ENCODE data around the gene MIA2.
A peak's percentile ranks its signal among the peaks of the same experiment; 100 is the strongest.
"Not testable (repeated sequence)": the region's sequence is repeated elsewhere in the genome, so short reads cannot be mapped to it uniquely, and the experiment has no call there.

MIA2 gene

DNA sequence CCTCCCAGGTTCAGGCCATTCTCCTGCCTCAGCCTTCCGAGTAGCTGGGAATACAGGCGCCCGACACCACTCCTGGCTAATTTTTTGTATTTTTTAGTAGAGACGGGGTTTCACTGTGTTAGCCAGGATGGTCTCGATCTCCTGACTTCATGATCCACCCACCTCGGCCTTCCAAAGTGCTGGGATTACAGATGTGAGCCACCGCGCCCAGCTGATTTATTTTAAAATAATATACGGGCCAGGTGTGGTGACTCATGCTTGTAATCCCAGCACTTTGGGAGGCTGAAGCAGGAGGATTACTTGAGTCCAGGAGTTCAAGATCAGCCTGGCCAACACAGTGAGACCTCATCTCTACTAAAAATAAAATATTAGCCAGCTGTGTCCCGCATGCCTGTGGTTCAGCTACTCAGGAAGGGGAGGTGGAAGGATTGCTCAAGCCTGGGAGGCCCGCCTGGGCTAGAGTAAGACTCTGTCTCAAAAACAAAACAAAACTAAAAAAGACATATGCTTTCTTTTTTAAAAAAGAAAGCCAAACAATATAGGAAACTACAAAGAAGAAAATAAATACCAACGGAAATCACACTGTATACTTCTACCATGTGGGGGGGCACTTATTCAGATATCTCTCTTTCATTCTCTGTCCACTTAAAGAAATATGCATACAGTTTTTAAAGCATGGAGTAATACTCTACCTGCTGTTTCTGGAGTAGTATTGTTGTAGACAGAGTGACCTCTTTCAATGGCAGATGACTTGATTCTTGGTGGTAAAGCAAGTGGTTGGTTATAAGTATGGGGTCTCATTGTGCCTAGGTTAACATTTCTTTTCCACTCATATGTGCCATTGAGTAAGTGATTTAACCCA, 930 bp upstream of the MIA2 start:
- no peak for DNase-seq

DNA sequence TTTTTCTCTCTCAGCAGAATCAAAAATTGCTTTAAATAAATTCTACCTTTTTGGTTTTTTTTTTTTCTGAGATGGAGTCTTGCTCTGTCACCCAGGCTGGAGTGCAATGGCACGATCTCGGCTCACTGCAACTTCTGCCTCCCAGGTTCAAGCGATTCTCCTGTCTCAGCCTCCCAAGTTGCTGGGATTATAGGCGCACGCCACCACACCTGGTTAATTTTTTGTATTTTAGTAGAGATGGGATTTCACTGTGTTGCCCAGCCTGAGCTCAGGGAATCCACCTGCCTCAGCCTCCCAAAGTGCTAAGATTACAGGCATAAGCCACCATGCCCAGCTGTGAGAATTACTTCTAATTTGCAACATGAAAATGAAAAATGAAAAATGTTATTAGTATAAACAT, 1.3 kb downstream of the MIA2 start:
- DNase-seq, result not testable (repeated sequence)

DNA sequence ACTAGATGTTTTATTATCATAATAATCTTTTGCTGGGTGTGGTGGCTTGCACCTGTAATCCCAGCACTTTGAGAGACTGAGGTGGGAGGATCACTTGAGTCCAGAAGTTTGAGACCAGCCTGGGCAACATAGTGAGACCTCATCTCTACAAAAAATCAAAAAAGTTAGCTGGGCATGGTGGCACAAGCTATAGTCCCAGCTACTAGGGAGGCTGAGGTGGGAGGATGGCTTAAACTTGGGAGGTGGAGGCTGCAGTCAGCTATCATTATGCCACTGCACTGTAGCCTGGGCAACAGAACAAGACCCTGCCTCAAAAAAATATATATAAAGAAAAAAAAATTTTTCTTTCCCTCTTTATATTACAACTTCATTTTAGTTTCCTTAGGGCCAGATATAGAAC, 1.8 kb downstream of the MIA2 start:
- not testable (repeated sequence) for DNase-seq

DNA sequence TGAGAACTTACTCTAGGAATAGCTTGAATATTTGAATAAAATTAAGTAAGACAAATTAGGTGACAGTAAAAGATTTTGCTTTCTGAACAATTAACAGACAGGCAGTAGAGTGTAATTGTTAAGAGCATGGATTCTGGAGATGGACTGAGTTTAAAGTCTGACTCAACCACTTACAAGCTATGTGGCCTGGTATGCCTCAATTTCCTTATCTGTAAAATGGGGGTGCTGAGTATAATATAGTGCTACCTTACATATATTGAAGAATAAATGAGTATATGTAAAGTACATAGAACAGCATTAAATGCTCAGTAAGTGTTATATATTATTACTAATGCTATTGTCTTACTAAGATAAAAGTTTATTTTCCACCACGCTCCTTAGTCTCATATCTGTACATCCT, 7.1 kb downstream of the MIA2 start:
- DNase-seq, result no peak

DNA sequence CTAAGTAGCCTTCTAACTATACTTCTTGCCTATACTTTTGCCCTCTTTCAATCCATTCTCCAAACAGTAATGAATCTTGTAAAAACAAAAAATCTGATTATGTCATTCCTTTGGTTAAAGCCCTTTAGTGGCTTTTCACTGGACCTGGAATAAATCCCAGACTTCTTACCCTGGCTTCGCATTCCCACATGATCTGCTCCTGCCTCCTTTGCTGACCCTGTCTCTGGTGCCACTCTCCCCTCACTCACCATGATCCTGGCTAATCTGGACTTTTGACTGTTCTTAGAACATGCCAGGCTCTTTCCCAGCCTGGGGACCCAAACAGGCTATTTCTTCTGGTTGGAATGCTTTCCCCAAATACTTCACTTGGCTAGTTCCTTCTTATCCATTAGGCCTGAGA, 7.9 kb downstream of the MIA2 start:
- no peak for DNase-seq

DNA sequence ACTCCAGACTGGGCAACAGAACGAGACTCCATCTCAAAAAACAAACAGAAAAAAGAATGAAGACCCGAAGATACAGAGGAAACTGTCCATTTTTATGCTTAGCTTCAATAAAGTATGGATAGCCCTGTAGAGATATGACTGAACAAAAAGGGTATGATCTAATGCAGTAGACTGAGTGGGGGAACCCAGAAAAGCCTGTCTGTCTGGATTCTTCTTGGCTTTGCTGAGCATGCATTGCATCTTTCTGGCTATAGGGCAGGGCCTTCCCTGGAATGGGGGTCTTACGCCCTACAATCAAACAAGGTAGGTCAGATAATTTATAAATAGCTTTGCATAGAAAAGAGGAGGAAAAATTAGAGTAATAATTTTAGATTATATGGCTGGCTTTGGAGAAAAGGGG, 10.1 kb downstream of the MIA2 start:
- no peak for DNase-seq

DNA sequence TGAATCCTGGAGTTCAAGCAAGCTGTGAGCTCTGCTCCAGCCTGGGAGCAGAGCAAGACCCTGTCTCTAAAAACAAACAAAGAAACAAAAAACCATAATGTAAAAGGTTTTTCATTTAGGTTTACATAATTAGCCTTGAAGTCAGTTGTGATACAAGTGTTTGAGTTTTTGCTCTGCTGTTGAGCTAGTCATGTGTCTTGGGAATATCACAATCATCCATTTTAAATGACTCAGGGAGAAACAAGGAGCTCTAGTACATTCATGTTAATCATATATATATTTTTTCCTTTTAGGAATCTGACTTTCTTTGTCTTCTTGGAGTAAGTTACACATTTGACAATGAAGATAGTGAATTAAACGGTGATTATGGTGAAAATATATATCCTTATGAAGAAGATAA, 12.9 kb downstream of the MIA2 start:
- no peak for DNase-seq

DNA sequence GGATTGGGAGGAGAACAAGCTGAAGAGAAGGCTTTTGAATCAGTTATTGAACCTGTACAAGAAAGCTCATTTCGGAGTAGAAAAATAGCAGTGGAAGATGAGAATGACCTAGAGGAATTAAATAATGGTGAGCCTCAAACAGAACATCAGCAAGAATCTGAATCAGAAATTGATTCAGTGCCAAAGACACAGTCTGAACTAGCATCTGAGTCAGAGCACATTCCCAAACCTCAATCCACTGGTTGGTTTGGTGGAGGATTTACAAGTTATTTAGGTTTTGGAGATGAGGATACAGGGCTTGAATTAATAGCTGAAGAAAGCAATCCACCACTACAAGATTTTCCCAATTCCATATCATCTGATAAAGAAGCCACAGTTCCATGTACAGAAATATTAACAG, 13.5 kb downstream of the MIA2 start:
- no peak for DNase-seq

DNA sequence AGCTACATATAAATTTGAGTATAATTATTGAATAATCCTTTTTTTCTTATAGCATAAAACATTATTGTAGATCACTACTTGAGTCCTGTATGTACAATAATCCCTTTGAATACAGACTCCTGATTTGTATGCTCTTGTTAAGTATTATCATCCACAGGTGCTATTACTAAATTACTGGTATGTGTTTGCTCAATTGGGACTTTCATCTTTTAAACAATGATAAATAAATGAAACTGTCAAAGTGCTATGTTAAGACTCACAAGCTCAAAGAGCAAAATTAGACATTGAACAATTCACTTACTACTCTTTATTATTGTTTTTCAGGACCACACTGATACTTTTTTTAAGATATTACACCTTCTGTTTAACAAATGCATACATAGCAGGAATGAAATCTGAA, 17.8 kb downstream of the MIA2 start:
- DNase-seq, result no peak

DNA sequence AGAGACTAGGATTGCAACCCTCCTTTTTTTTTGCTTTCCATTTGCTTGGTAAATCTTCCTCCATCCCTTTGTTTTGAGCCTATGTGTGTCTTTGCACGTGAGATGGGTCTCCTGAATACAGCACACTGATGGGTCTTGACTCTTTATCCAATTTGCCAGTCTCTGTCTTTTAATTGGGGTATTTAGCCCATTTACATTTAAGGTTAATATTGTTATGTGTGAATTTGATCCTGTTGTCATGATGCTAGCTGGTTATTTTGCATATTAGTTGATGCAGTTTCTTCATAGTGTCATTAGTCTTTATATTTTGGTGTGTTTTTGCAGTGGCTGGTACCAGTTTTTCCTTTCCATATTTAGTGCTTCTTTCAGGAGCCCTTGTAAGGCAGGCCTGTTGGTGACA, 23.7 kb downstream of the MIA2 start:
- not testable (repeated sequence) for DNase-seq

DNA sequence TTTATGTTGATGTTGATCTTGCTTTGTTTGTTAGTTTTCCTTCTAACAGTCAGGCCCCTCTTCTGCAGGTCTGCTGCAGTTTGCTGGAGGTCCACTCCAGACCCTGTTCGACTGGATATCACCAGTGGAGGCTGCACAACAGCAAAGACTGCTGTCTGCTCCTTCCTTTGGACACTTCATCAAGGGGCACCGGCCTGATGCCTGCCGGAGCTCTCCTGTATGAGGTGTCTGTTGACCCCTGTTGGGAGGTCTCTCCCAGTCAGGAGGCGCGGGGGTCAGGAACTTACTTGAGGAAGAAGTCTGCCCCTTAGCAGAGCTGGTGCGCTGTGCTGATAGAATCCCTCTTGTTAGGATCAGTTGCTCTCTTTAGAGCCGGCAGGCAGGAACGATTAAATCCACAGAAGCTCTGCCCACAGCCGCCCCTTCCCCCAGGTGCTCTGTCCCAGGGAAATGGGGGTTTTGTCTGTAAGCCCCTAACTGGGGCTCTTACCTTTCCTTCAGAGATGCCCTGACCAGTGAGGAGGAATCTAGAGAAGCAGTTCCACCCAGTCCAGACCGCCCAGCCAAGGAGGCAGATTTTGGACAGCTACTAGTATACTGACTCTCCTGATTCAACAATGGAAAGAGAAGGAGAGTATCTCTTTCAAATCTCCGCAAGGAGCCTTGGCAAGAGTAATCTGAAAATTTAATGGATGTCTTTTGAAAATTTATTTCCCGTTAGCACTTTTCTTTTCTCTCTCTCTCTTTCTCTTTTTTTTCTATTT, 25.2 kb downstream of the MIA2 start:
- no peak for DNase-seq

DNA sequence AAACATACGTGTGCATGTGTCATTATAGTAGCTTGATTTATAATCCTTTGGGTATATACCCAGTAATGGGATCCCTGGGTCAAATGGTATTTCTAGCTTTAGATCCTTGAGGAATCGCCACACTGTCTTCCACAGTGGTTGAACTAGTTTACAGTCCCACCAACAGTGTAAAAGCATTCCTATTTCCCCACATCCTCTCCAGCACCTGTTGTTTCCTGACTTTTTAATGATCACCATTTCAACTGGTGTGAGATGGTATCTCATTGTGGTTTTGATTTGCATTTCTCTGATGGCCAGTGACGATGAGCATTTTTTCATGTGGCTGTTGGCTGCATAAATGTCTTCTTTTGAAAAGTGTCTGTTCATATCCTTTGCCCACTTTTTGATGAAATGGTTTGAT, 26.4 kb downstream of the MIA2 start:
- DNase-seq, result not testable (repeated sequence)

DNA sequence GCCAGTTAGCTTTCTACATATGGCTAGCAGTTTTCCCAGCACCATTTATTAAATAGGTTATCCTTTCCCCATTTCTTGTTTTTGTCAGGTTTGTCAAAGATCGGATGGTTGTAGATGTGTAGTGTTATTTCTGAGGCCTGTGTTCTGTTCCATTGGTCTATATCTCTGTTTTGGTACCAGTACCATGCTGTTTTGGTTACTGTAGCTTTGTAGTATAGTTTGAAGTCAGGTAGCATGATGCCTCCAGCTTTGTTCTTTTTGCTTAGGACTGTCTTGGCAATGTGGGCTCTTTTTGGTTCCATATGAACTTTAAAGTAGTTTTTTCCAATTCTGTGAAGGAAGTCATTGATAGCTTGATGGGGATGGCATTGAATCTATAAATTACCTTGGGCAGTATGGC, 28.5 kb downstream of the MIA2 start:
- not testable (repeated sequence) for DNase-seq

DNA sequence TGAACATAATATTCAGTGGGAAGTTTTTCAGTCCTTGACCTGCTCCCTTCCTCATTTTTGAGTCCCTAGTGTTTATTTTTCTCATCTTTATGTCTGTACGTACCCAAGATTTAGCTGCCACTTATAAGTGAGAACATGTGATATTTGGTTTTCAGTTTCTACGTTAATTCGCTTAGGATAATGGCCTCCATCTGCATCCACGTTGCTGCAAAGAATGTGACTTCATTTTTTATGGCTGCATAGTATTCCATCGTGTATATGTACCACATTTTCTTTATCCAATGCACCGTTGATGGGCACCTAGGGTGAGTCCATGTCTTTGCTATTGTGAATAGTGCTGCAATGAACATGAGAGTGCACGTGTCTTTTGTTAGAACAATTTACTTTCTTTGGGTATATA, 30.3 kb downstream of the MIA2 start:
- DNase-seq, result no peak

DNA sequence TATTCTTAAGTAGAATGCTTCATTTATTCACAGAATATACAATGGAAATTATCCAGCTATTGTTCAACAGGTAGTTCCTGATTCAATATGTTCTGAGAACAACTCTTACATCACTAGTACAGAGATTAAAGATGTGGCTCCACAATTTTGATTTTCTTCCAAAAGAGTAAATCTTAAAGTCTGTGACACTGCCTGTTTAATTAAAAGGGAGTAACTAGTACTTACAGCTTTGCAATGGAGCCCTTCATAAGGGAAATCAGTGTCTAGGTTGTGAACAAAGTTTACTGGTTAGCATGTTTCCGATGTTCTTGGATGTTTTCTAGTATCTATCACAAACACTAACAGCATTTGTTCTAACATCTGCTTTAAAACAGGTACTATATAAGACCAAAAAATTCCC, 30.8 kb downstream of the MIA2 start:
- no peak for DNase-seq

DNA sequence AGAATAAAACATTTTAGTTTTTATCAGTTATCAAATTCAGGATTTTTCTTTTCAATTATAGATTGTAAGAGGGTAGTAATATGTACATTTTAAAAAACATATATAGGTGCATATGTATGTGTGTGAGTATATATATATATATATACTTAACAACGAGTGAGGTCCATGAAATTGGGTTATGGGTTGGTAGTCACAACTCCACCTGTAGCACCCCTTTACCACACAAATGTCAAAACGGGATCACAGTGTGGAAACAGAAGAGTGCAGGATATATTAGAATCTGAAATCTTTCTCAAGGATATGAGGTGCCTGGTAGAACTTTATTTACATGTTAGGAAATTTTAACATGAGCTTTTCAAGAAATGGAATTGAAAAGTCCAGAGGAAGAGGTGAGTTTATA, 31.3 kb downstream of the MIA2 start:
- DNase-seq, result peak; percentile 3

DNA sequence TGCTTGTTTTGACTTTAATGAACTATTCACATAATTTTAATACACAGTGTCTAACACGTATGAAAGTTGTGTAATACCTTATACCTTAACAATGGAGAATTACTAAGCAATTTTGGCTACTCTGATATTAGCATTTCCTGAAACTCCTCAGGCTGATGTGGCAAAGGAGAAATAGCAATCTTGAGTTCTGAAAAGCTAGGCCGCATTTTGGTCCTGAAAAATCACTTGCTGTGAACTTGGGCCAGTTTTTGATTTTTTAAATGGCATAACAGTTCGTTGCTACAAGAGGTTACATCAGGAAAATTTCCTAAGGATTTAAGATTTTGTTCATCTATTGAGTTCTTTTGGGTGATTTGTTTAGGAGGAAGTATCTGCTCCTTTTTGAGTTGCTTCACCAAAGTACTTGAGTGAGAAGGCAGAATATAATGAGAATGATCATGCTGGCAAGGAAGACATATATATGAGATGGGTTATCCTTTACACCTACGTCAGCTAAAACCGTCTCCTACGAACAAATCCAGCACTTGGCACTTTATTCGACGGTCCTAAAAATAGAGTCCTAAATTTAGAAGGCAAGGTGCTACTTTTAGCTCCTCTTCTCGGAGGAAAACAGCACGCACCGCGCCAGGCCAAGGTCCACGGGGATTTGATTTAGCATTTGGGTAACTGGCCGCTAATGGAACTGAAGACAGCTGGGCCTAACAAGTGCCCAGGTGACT, 32.2 kb downstream of the MIA2 start:
- no peak for DNase-seq

DNA sequence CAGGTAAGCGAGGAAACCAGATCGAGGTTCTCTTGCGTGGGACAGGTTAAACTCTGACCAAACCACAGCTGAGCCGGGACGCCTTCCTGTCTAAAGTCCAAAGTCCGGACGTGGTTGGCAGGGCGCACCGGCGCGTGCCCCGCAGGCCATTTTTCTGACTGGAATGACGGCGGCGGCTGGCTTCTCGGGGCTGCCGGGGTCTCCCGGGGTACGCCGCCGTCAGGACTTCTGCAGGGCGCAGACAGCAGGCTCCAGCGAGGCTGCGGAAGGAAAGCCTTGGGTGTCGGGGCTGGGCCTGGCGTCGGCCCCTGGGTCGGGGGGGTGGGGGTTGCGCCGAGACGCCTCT, 32.8 kb downstream of the MIA2 start:
- peak; percentile 73 for DNase-seq

DNA sequence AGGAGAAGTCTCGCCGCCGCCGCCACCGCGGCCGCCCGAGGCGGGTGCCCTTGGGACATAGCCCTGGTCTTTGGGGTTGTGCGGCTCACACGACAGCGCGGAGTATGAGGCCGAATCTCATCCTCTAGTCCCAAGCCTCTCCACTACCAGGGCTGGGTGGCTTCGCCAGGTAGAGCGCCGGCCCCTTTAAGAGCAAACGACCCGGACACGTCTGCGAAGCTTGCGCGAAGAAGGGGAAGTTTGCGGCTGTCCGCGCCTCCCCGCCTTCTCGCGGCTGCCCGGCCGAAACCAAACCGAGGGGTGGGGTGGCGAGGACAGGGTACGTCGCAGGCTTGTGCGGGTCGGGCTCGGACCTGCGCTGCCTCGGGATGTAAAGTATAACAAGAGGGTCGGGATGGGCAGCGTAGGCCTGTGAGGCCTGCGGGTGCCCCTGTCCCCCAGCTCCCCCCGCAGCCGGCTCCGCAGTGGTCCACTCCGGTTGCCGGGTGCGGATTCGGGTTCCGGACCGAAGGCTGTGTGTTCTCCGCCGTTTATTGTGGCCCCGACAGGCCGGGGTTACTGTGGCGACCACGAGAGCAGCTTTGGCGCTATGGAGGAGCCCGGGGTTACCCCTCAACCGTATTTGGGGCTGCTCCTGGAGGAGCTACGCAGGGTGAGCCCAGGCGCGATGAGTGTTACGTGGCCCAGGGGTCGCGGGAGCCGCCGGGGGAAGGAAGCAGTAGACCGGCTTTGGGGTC, 33.3 kb downstream of the MIA2 start:
- DNase-seq, result peak; percentile 83

DNA sequence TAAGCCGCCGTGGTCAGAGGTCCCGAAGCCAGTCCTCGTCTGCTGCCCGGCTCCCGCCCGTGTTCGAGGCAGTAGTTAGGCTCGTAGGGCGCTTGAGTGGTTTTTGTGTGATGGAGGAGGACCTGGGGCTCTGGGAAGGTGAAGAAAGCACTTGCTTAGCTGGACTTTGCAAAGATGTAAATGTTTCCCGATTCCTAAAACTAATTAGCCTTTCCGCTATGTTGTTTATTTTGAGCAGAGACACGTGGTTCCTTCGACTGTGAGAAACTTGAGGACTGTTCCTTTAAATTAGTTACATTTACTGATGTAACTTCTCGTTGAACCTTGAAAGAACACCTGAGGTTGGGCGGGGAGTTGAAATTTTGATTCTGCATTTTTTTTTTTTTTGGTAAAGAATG, 33.9 kb downstream of the MIA2 start:
- no peak for DNase-seq

DNA sequence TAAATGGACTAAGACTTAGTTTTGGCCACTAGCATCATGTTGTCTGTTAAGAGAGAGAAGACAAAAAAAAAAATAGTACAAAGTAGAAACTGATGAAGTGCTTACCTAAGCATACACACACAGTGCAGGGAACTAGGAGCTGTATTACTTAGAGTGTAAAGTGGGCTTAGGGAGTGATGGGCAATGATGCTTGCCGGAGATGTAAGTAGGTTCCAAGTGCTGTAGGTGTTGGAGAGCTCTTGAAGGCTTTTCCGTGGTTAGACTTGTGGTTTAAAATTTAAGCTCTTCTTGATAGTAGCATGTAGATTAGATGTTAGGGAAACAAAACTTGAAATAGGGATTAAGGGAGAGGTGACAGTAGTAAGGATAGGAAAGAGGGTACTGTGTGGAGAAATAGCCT, 34.7 kb downstream of the MIA2 start:
- DNase-seq, result peak; percentile 38

DNA sequence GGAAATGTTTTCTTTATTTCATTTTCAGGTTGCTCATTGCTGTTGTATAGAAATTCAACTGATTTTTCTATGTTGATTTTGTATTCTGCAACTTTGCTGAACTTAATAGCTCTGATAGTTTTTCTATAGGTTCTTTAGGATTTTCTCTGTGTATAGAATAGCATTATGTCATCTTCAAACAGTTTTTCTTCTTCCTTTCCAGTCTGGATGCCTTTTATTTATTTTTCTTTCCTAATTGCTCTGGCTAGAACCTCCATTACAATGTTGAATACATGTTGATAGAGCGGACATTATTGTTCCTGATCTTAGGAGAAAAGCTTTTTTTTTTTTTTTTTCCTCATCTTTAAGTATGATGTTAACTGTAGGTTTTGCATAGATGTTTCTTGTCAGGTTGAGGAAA, 39.2 kb downstream of the MIA2 start:
- no peak for DNase-seq

DNA sequence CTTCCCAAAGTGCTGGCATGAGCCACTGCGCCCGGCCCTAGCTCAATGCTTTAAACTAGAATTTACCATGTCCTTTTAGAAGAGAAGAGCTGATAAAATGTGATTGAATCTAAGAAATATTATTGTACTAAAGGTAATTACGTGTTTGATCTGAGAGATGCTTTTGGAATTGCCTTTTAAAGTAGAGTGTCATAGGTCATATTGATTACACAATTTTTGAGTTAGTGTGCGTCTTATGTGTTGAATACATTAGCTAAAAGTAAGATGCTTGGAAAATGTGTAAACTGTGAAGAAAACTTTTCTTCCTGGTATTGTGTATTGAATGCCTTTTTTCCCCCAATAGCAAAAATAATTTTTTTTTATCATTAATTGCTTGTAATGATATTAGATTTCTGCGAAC, 41.7 kb downstream of the MIA2 start:
- DNase-seq, result no peak

Measured in NCI-H1105 (cell line).